GM21515 (cell line): ENCODE measurements around the gene C1GALT1.

Source experiments
- ATAC-seq: cut with Tn5 transposase; IDR thresholded peaks from one replicate; pipeline ENCODE4 v1.9.1; 2021; ENCODE audit not compliant: unreplicated experiment

The C1GALT1 gene

GRCh38 chr7:7265081-7266075 lies 83.0 kb downstream of the C1GALT1 start:
- no peak for ATAC-seq

GRCh38 chr7:7266257-7266881 lies 84.0 kb downstream of the C1GALT1 start:
- no peak for ATAC-seq

GRCh38 chr7:7271094-7271874 lies 88.9 kb downstream of the C1GALT1 start:
- ATAC-seq, result no peak

GRCh38 chr7:7272294-7272693 lies 90.0 kb downstream of the C1GALT1 start:
- ATAC-seq, result no peak

GRCh38 chr7:7274782-7275181 lies 92.4 kb downstream of the C1GALT1 start:
- no peak for ATAC-seq

- no peak for ATAC-seq
Observed at GRCh38 chr7:7276161-7276560, 93.8 kb downstream of the C1GALT1 start.

GRCh38 chr7:7290429-7291122 lies 108.2 kb downstream of the C1GALT1 start:
- ATAC-seq, result no peak

GRCh38 chr7:7292085-7292484 lies 109.7 kb downstream of the C1GALT1 start:
- no peak for ATAC-seq

- ATAC-seq, result no peak
Observed at GRCh38 chr7:7292608-7293007, 110.3 kb downstream of the C1GALT1 start.

- ATAC-seq, result no peak
Observed at GRCh38 chr7:7293092-7293491, 110.7 kb downstream of the C1GALT1 start.

- no peak for ATAC-seq
Observed at GRCh38 chr7:7294911-7295310, 112.6 kb downstream of the C1GALT1 start.
